NCI-H2196 (cell line): ENCODE measurements around the gene GPM6B.
"Not testable (repeated sequence)": the region's sequence is repeated elsewhere in the genome, so short reads cannot be mapped to it uniquely, and the experiment has no call there.

Experiments
- DNase-seq: peaks from one replicate; lab custom pipeline; 2025; ENCODE audit not compliant: unreplicated experiment; lab: John Stamatoyannopoulos, UW

The GPM6B gene

GRCh38 chrX:13733506-13733905 is 83.4 kb downstream of the GPM6B start:
- no peak for DNase-seq

GRCh38 chrX:13732246-13733067 is 84.4 kb downstream of the GPM6B start:
- no peak for DNase-seq

GRCh38 chrX:13730523-13730922 is 86.4 kb downstream of the GPM6B start:
- not testable (repeated sequence) for DNase-seq

GRCh38 chrX:13726583-13726982 is 90.3 kb downstream of the GPM6B start:
- DNase-seq = not testable (repeated sequence)

GRCh38 chrX:13724878-13725277 is 92.0 kb downstream of the GPM6B start:
- not testable (repeated sequence) for DNase-seq

GRCh38 chrX:13721819-13722519 is 94.9 kb downstream of the GPM6B start:
- DNase-seq = peak; percentile 10

GRCh38 chrX:13721371-13721770 is 95.5 kb downstream of the GPM6B start:
- DNase-seq = no peak
